Liver (tissue), 9 donors: Measurements from ENCODE around the gene PTK7. TPM values are rescaled to one million over a fixed set of nuclear protein-coding genes. Genes with fewer than 3 reads are reported as not detected.
"Not testable (repeated sequence)": the region's sequence is repeated elsewhere in the genome, so short reads cannot be mapped to it uniquely, and the experiment has no call there.

Source experiments
- DNase-seq: peaks from one replicate; pipeline ENCODE4 v3.0.0-alpha.2; 2017; ENCODE audit warnings: low spot score
- H3K27ac ChIP-seq, 2 donors: one replicate each; pipeline ENCODE4 v1.7.0; 2013; ENCODE audit warnings: inconsistent platforms in 2 of 2, low read length in 2 of 2, control low read depth in 1 of 2, low read depth in 1 of 2, mild to moderate bottlenecking in 1 of 2
- H3K27me3 ChIP-seq, 4 donors: one replicate each; pipeline versions ENCODE4 v1.6.1 to v1.7.0; 2013; ENCODE audit warnings: low read length in 3 of 4, inconsistent platforms in 1 of 4, mild to moderate bottlenecking in 1 of 4, moderate library complexity in 1 of 4; ENCODE audit not compliant: control insufficient read depth in 4 of 4, insufficient read depth in 4 of 4
- H3K36me3 ChIP-seq, 4 donors: one replicate each; pipeline versions ENCODE4 v1.6.1 to v1.7.0; 2013; ENCODE audit warnings: low read length in 3 of 4, mild to moderate bottlenecking in 3 of 4, low read depth in 1 of 4, moderate library complexity in 1 of 4; ENCODE audit not compliant: control insufficient read depth in 4 of 4, insufficient read depth in 3 of 4
- H3K4me1 ChIP-seq, 4 donors: one replicate each; pipeline versions ENCODE4 v1.6.1 to v1.7.0; 2013; ENCODE audit warnings: low read length in 3 of 4, mild to moderate bottlenecking in 3 of 4, moderate library complexity in 1 of 4; ENCODE audit not compliant: control insufficient read depth in 4 of 4, insufficient read depth in 4 of 4
- H3K4me3 ChIP-seq, 3 donors: one replicate each; pipeline versions ENCODE4 v1.6.1 to v1.7.0; 2013; ENCODE audit warnings: low read length in 3 of 3, control low read depth in 1 of 3, low read depth in 1 of 3, mild to moderate bottlenecking in 1 of 3
- H3K9ac ChIP-seq, 2 donors: one replicate each; pipeline ENCODE4 v1.7.0; 2013; ENCODE audit warnings: low read length in 2 of 2, mild to moderate bottlenecking in 2 of 2, moderate library complexity in 2 of 2, control low read depth in 1 of 2, low read depth in 1 of 2
- H3K9me3 ChIP-seq, 4 donors: one replicate each; pipeline versions ENCODE4 v1.6.1 to v1.7.0; 2013; ENCODE audit warnings: low read length in 3 of 4; ENCODE audit not compliant: control insufficient read depth in 4 of 4
- CTCF ChIP-seq: fragments of 150-350 bp; IDR thresholded peaks from 2 replicates; pipeline ENCODE4 v1.5.1; 2017; ENCODE audit warnings: improper control_type of control experiment, low read depth, low read length; ENCODE audit not compliant: missing input control
- EGR1 ChIP-seq, 2 donors: IDR thresholded peaks; 2 replicates each; pipeline ENCODE4 v1.6.1; 2016 to 2018; ENCODE audit warnings: antibody characterized with exemption in 2 of 2, low read depth in 2 of 2
- FOXA1 ChIP-seq: IDR thresholded peaks from 2 replicates; pipeline ENCODE4 v1.6.1; 2016; ENCODE audit warnings: antibody characterized with exemption
- FOXA2 ChIP-seq: IDR thresholded peaks from 2 replicates; pipeline ENCODE4 v1.6.1; 2016; ENCODE audit warnings: antibody characterized with exemption
- GABPA ChIP-seq, 2 donors: IDR thresholded peaks in 1 of 2; conservative IDR thresholded peaks in 1 of 2; 2 replicates each; pipeline ENCODE4 v1.6.1; 2016; ENCODE audit warnings: antibody characterized with exemption in 2 of 2, mild to moderate bottlenecking in 1 of 2, moderate library complexity in 1 of 2
- HNF4A ChIP-seq, 2 donors: conservative IDR thresholded peaks; 2 replicates each; pipeline ENCODE4 v1.6.1; 2016; ENCODE audit warnings: antibody characterized with exemption in 2 of 2, mild to moderate bottlenecking in 2 of 2
- HNF4G ChIP-seq: IDR thresholded peaks from 2 replicates; pipeline ENCODE4 v1.6.1; 2016; ENCODE audit warnings: antibody characterized with exemption
- JUND ChIP-seq, 2 donors: IDR thresholded peaks; 2 replicates each; pipeline ENCODE4 v1.6.1; 2016; ENCODE audit warnings: antibody characterized with exemption in 2 of 2
- NR2F2 ChIP-seq: IDR thresholded peaks from 2 replicates; pipeline ENCODE4 v1.6.1; 2016; ENCODE audit warnings: antibody characterized with exemption
- RAD21 ChIP-seq, 2 donors: IDR thresholded peaks; 2 replicates each; pipeline ENCODE4 v1.6.1; 2016; ENCODE audit warnings: antibody characterized with exemption in 2 of 2, mild to moderate bottlenecking in 2 of 2
- RXRA ChIP-seq, 2 donors: IDR thresholded peaks; 2 replicates each; pipeline ENCODE4 v1.6.1; 2017 to 2018; ENCODE audit warnings: antibody characterized with exemption in 2 of 2, mild to moderate bottlenecking in 1 of 2
- SP1 ChIP-seq: IDR thresholded peaks from 2 replicates; pipeline ENCODE4 v1.6.1; 2018; ENCODE audit warnings: antibody characterized with exemption, mild to moderate bottlenecking
- TAF1 ChIP-seq: conservative IDR thresholded peaks from 2 replicates; pipeline ENCODE4 v1.6.1; 2016; ENCODE audit warnings: antibody characterized with exemption, mild to moderate bottlenecking
- YY1 ChIP-seq: IDR thresholded peaks from 2 replicates; pipeline ENCODE4 v1.6.1; 2016; ENCODE audit warnings: antibody characterized with exemption, mild to moderate bottlenecking
- WGBS: extraction: QIAGEN DNeasy Blood & Tissue Kit; methylation state at CpG from one replicate; pipeline ENCODE4 v1.1.7; 2013; 5-methylcytosine and 5-hydroxymethylcytosine counted together
- polyA plus RNA-seq, 2 donors: library from polyadenylated mRNA; stranded (reverse) in 1 of 2; unstranded in 1 of 2; fragments of 200-250 nt in 1 of 2; fragments of >200 nt in 1 of 2; fragmentation: Nextera tagmentation in 1 of 2; extraction: Ambion mirVana in 1 of 2; gene quantifications; one replicate each; pipeline versions ENCODE4 v1.2.1 to v1.2.3, GENCODE V29; 2013 to 2015
- total RNA-seq, 2 donors: library from RNA; depleted of rRNA; stranded (reverse); fragments of >200 nt; gene quantifications; one replicate each; pipeline ENCODE4 v1.2.3, GENCODE V29; 2014
- donor health status: healthy.
- donor health status: healthy.
- donor health status: healthy.
- donor health status: healthy.
- donor health status: healthy.

The PTK7 gene
- total and polyA plus RNA-seq, 4 donors: 0.67 to 10.5 (median 1.3) TPM

GRCh38 chr6:43078691-43079090 is 2.6 kb downstream of the PTK7 start (continued):
- TF ChIP-seq TAF1: no peak
- no peak for TF ChIP-seq GABPA (IDR thresholded peaks at IDR 0.05 in 1 of 2, conservative IDR thresholded peaks at IDR 0.05 in 1 of 2)

GRCh38 chr6:43081043-43081442 is 4.9 kb downstream of the PTK7 start:
- Histone ChIP-seq H3K36me3 (no peaks in the 10 kb centered on the region), H3K4me1 (peaks cover 0 to 8% (median 4%) of the 10 kb centered on the region in 4 donors), H3K9ac (no peak overlapping the region), H3K27me3 (no peaks in the 10 kb centered on the region), H3K4me3 (no peak overlapping the region), H3K27ac (no peak overlapping the region), H3K9me3 (no peaks in the 10 kb centered on the region)
- 92% methylated on average over 4 of the region's 4 CpGs for WGBS
- no peak for DNase-seq
- no peak for TF ChIP-seq SP1

GRCh38 chr6:43081922-43082321 is 5.8 kb downstream of the PTK7 start:
- not testable (repeated sequence) for H3K4me3 ChIP-seq, H3K27ac ChIP-seq, H3K36me3 ChIP-seq, H3K9ac ChIP-seq, H3K27me3 ChIP-seq, H3K4me1 ChIP-seq, DNase-seq, H3K9me3 ChIP-seq
- 91% methylated on average over 9 of the region's 9 CpGs for WGBS

- Histone ChIP-seq H3K27me3 (no peaks in the 10 kb centered on the region), H3K27ac (no peak overlapping the region), H3K9ac (no peak overlapping the region), H3K4me3 (no peak overlapping the region), H3K36me3 (no peaks in the 10 kb centered on the region), H3K4me1 (no peaks in the 10 kb centered on the region), H3K9me3 (no peaks in the 10 kb centered on the region)
- 85% methylated on average over 13 of the region's 13 CpGs for WGBS
- no peak for TF ChIP-seq RAD21 (IDR thresholded peaks at IDR 0.05)
- no peak for TF ChIP-seq SP1
- TF ChIP-seq RXRA (IDR thresholded peaks at IDR 0.05): no peak
- TF ChIP-seq HNF4G: no peak
- no peak for TF ChIP-seq YY1
- no peak for TF ChIP-seq EGR1 (IDR thresholded peaks at IDR 0.05; ENCODE audit: low read depth in 2 of 2)
- TF ChIP-seq CTCF: no peak
- TF ChIP-seq NR2F2: no peak
- TF ChIP-seq HNF4A (conservative IDR thresholded peaks at IDR 0.05): no peak
- no peak for TF ChIP-seq FOXA1
- no peak for TF ChIP-seq TAF1
- TF ChIP-seq JUND (IDR thresholded peaks at IDR 0.05): no peak
- no peak for TF ChIP-seq GABPA (IDR thresholded peaks at IDR 0.05 in 1 of 2, conservative IDR thresholded peaks at IDR 0.05 in 1 of 2)
- no peak for TF ChIP-seq FOXA2
- DNase-seq: no peak
Observed at GRCh38 chr6:43082806-43083655, 6.9 kb downstream of the PTK7 start.
